Measurements from ENCODE around the gene CLSTN3.

CLSTN3 gene

GRCh38 chr12:7156259-7157197 lies 26.4 kb downstream of the CLSTN3 start (continued):
- TF ChIP-seq GLIS1 (tag by site-specific recombination; IDR thresholded peaks at IDR 0.05) = no peak

DNA sequence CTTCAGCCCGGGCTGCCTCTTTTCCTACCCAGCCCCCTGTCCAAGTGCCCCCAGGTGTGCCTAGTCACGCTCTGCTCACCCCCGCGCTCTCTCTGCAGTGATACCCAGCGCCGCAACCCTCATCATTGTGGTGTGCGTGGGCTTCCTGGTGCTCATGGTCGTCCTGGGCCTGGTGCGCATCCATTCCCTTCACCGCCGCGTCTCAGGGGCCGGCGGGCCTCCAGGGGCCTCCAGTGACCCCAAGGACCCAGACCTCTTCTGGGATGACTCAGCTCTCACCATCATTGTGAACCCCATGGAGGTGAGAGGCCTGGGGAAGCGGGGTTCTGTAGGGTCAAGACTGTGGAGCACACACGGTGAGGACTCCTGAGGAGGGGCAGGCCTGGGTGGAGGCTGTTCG lies 27.2 kb downstream of the CLSTN3 start:
- ChIA-PET CTCF (no interaction called here), POLR2A (no interaction called here)
- H3K27ac ChIP-seq (ENCODE audit: extremely low read depth, low read depth, low read length) = no peak overlapping the region
- TF ChIP-seq ZBTB48 (tag by site-specific recombination; IDR thresholded peaks at IDR 0.05) (no peak), ZNF558 (tag by site-specific recombination; IDR thresholded peaks at IDR 0.05) (no peak), BCL11A (tag by site-specific recombination; IDR thresholded peaks at IDR 0.05; ENCODE audit: low read depth) (no peak)
- H3K4me3 ChIP-seq (ENCODE audit: low read depth, low read length) = no peak overlapping the region
- H3K36me3 ChIP-seq (ENCODE audit: control insufficient read depth in 2 of 2, insufficient read depth in 1 of 2, low read length in 2 of 2) = peaks cover 0 to 41% of the 10 kb centered on the region in 2 experiments; a peak in 2 of 3 replicates
- H3K9me3 ChIP-seq (ENCODE audit: control insufficient read depth, insufficient read depth, low read depth, low read length) = no peaks in the 10 kb centered on the region
- no peaks in the 10 kb centered on the region; the same call in 1 of the 2 replicates for H3K4me1 ChIP-seq (ENCODE audit: control insufficient read depth, insufficient read depth, low read length)

- no peaks in the 10 kb centered on the region for H3K9me3 ChIP-seq (ENCODE audit: control insufficient read depth, insufficient read depth, low read depth, low read length)
- H3K4me1 ChIP-seq (ENCODE audit: control insufficient read depth, insufficient read depth, low read length) = no peaks in the 10 kb centered on the region; the same call in 1 of the 2 replicates
- ChIA-PET POLR2A (interaction anchor here (1.1 kb wide), 1 partner anchor 30 kb away, joined by 3 read pairs; no protein-coding TSS in a partner anchor), CTCF (interaction anchor here (1.2 kb wide), 1 partner anchor 11 kb away, joined by 3 read pairs; no protein-coding TSS in a partner anchor)
- no peak overlapping the region for H3K27ac ChIP-seq (ENCODE audit: extremely low read depth, low read depth, low read length)
- H3K4me3 ChIP-seq (ENCODE audit: low read depth, low read length) = no peak overlapping the region
- H3K36me3 ChIP-seq (ENCODE audit: control insufficient read depth in 2 of 2, insufficient read depth in 1 of 2, low read length in 2 of 2) = peaks cover 0 to 29% of the 10 kb centered on the region in 2 experiments; a peak in 1 of 3 replicates
- TF ChIP-seq ZFP37 (tag by site-specific recombination; IDR thresholded peaks at IDR 0.05) (no peak), KLF1 (tag by site-specific recombination; IDR thresholded peaks at IDR 0.05) (peak; percentile 52; the same call in 1 of the 2 replicates), IKZF3 (tag by site-specific recombination; IDR thresholded peaks at IDR 0.05) (no peak), ZNF658 (tag by site-specific recombination; IDR thresholded peaks at IDR 0.05) (no peak), ZNF548 (tag by site-specific recombination; IDR thresholded peaks at IDR 0.05) (no peak), OVOL3 (tag by site-specific recombination; IDR thresholded peaks at IDR 0.05) (no peak), HOXD13 (CRISPR knock-in tag; IDR thresholded peaks at IDR 0.05; ENCODE audit: borderline replicate concordance) (no peak), ZNF518A (tag by site-specific recombination; conservative IDR thresholded peaks at IDR 0.05; ENCODE audit: low read depth) (no peak), ZIC2 (tag by site-specific recombination; IDR thresholded peaks at IDR 0.05) (peak; percentile 66), ZNF398 (tag by site-specific recombination; IDR thresholded peaks at IDR 0.05) (no peak), SP7 (tag by site-specific recombination; IDR thresholded peaks at IDR 0.05) (no peak)
Observed at GRCh38 chr12:7158781-7159609, 28.8 kb downstream of the CLSTN3 start.

All from HEK293 (cell line).